A549 (cell line): ENCODE results near the gene TCERG1L.

Experiments
- CBX2 ChIP-seq: fragments of 200-600 bp; sonication (generic); IDR thresholded peaks from 2 replicates; pipeline ENCODE4 v1.6.1; 2016; ENCODE audit warnings: low read depth, mild to moderate bottlenecking, borderline replicate concordance
- EP300 ChIP-seq, 2 experiments: fragments of >200 bp; sonication (Bioruptor Twin); formaldehyde crosslinking; IDR thresholded peaks; 2 replicates in 1 of 2; 3 replicates in 1 of 2; pipeline ENCODE4 v1.6.1; 2016 to 2017
- MAZ ChIP-seq: fragments of 150-350 bp; IDR thresholded peaks from 2 replicates; pipeline ENCODE4 v1.6.1; 2014; ENCODE audit warnings: antibody characterized with exemption, low read depth, low read length, borderline replicate concordance
- POLR2A ChIP-seq: IDR thresholded peaks from 2 replicates; pipeline ENCODE4 v1.6.1; 2012; ENCODE audit warnings: mild to moderate bottlenecking, low read length
- SMC3 ChIP-seq: fragments of >200 bp; sonication (Bioruptor Twin); formaldehyde crosslinking; IDR thresholded peaks from 3 replicates; pipeline ENCODE4 v1.6.1; 2018; ENCODE audit warnings: inconsistent platforms

DNA sequence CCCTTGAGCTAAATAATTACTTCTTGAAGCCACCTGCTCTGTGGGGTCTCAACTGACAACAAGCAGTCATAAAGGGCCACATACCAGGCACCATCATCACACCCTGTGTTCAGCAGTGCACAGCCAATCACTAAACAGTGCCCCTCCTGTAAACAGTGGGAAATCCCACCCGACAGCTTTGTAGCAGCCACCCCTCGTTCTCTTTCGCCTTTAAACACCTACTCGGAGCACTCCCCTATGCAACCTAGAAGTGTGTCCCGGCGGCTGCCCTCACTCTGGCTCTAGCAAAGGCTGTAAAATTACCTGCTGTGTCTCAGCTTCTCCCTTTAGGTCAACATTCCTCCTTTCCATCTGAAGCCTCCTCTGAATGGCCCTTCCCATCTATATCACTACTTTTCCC lies 111.9 kb downstream of the TCERG1L start:
- no peak for TF ChIP-seq SMC3
- TF ChIP-seq MAZ, result no peak
- TF ChIP-seq POLR2A, result no peak
- no peak for TF ChIP-seq CBX2
- no peak for TF ChIP-seq EP300 (IDR thresholded peaks at IDR 0.05)
